GM18499 (cell line): ENCODE data around the gene SEL1L3.

ENCODE experiments used
- ATAC-seq: cut with Tn5 transposase; IDR thresholded peaks from one replicate; pipeline ENCODE4 v1.9.1; 2021; ENCODE audit warnings: moderate number of reproducible peaks; ENCODE audit not compliant: insufficient read depth, unreplicated experiment

The SEL1L3 gene

GRCh38 chr4:25797136-25797535, 65.7 kb downstream of the SEL1L3 start:
- no peak for ATAC-seq

- ATAC-seq = no peak
Measured at GRCh38 chr4:25795566-25796454, 67.0 kb downstream of the SEL1L3 start.

GRCh38 chr4:25795091-25795490, 67.7 kb downstream of the SEL1L3 start:
- ATAC-seq = no peak

- no peak for ATAC-seq
Measured at GRCh38 chr4:25792876-25793275, 69.9 kb downstream of the SEL1L3 start.

GRCh38 chr4:25792200-25792791, 70.5 kb downstream of the SEL1L3 start:
- ATAC-seq = no peak

- no peak for ATAC-seq
Measured at GRCh38 chr4:25790024-25790423, 72.8 kb downstream of the SEL1L3 start.

GRCh38 chr4:25788703-25789238, 74.0 kb downstream of the SEL1L3 start:
- ATAC-seq = no peak

GRCh38 chr4:25786497-25787065, 76.2 kb downstream of the SEL1L3 start:
- ATAC-seq = no peak

GRCh38 chr4:25783943-25784342, 78.8 kb downstream of the SEL1L3 start:
- ATAC-seq = no peak

- no peak for ATAC-seq
Measured at GRCh38 chr4:25783126-25783525, 79.7 kb downstream of the SEL1L3 start.

- no peak for ATAC-seq
Measured at GRCh38 chr4:25782482-25782881, 80.3 kb downstream of the SEL1L3 start.

GRCh38 chr4:25779021-25779420, 83.8 kb downstream of the SEL1L3 start:
- no peak for ATAC-seq

- ATAC-seq = no peak
Measured at GRCh38 chr4:25776795-25777194, 86.0 kb downstream of the SEL1L3 start.

GRCh38 chr4:25775166-25775565, 87.6 kb downstream of the SEL1L3 start:
- ATAC-seq = no peak

- ATAC-seq = no peak
Measured at GRCh38 chr4:25773358-25773757, 89.4 kb downstream of the SEL1L3 start.

- ATAC-seq = no peak
Measured at GRCh38 chr4:25771672-25772071, 91.1 kb downstream of the SEL1L3 start.

GRCh38 chr4:25770847-25771246, 91.9 kb downstream of the SEL1L3 start:
- no peak for ATAC-seq

- no peak for ATAC-seq
Measured at GRCh38 chr4:25769251-25769650, 93.5 kb downstream of the SEL1L3 start.

GRCh38 chr4:25767877-25768725, 94.7 kb downstream of the SEL1L3 start:
- ATAC-seq = no peak

GRCh38 chr4:25760518-25761157, 102.2 kb downstream of the SEL1L3 start:
- ATAC-seq = no peak
